Endothelial cell of umbilical vein (primary cell): Measurements from ENCODE around the gene ELP4. TPM values are rescaled to one million over a fixed set of nuclear protein-coding genes. Genes with fewer than 3 reads are reported as not detected.

Experiments used
- BruUV-seq: library from RNA; stranded (reverse); fragments of 400-500 nt; replicated peaks from 2 replicates; lab custom pipeline; 2021; lab: Mats Ljungman, UMichigan
- CTCF ChIA-PET: fragments of 300-600, 350-600 bp; sonication (Branson Sonifier 250); formaldehyde crosslinking; loops from one replicate; lab custom pipeline; 2021; ENCODE audit warnings: antibody characterized with exemption, inconsistent platforms; lab: Charles Lee
- POLR2A ChIA-PET: fragments of 300-600, 350-600 bp; sonication (Branson Sonifier 250); formaldehyde crosslinking; loops from one replicate; lab custom pipeline; 2021; ENCODE audit warnings: antibody characterized with exemption, inconsistent platforms; lab: Charles Lee
- DNase-seq: peaks from one replicate; pipeline ENCODE4 v3.0.0-alpha.2; 2011; ENCODE audit warnings: low read depth, low spot score
- FAIRE-seq: peaks from 2 replicates; lab custom pipeline; 2011; peaks lifted over from hg19 to GRCh38; lab: Jason Lieb, UNC
- H2AFZ ChIP-seq: 2 replicates; pipeline ENCODE4 v1.6.0; 2012; ENCODE audit warnings: low read depth, low read length, control low read depth, inconsistent platforms
- H3K27ac ChIP-seq: 2 replicates; pipeline ENCODE4 v1.5.1; 2011; ENCODE audit warnings: low read depth, mild to moderate bottlenecking, control low read depth, low read length, moderate library complexity; ENCODE audit not compliant: insufficient read depth
- H3K27me3 ChIP-seq, 2 experiments: 2 replicates each; pipeline versions ENCODE4 v1.6.0 to v1.6.1; 2011; ENCODE audit warnings: low read length in 2 of 2, mixed read lengths in 1 of 2; ENCODE audit not compliant: control insufficient read depth in 2 of 2, insufficient read depth in 2 of 2
- H3K36me3 ChIP-seq, 2 experiments: 2 replicates in 1 of 2; 3 replicates in 1 of 2; pipeline ENCODE4 v1.5.1; 2011; ENCODE audit warnings: low read length in 2 of 2, mild to moderate bottlenecking in 1 of 2, moderate library complexity in 1 of 2; ENCODE audit not compliant: control insufficient read depth in 2 of 2, insufficient read depth in 2 of 2; ENCODE audit errors: extremely low read depth in 1 of 2
- H3K4me1 ChIP-seq: 3 replicates; pipeline ENCODE4 v1.5.1; 2011; ENCODE audit warnings: mild to moderate bottlenecking, low read length; ENCODE audit not compliant: control insufficient read depth, insufficient read depth; ENCODE audit errors: extremely low read depth
- H3K4me2 ChIP-seq: 2 replicates; pipeline ENCODE4 v1.6.1; 2011; ENCODE audit warnings: low read length, control low read depth, mixed read lengths; ENCODE audit not compliant: insufficient read depth
- H3K4me3 ChIP-seq, 3 experiments: fragments of 200-600 bp in 1 of 3; sonication (generic), shearing (Covaris generic) in 1 of 3; replicated peaks in 1 of 3; 2 replicates each; pipeline ENCODE4 v1.5.1; 2011 to 2016; ENCODE audit warnings: control low read depth in 3 of 3, low read length in 3 of 3, mild to moderate bottlenecking in 2 of 3, inconsistent platforms in 1 of 3, low read depth in 1 of 3, moderate library complexity in 1 of 3; ENCODE audit not compliant: insufficient read depth in 1 of 3
- H3K79me2 ChIP-seq: 2 replicates; pipeline ENCODE4 v1.6.0; 2012; ENCODE audit warnings: low read length, inconsistent platforms; ENCODE audit not compliant: control insufficient read depth, insufficient read depth
- H3K9ac ChIP-seq: replicated peaks from 2 replicates; pipeline ENCODE3; 2011; ENCODE audit warnings: low read length, control low read depth; ENCODE audit not compliant: insufficient read depth; ENCODE audit errors: extremely low read depth
- H3K9me1 ChIP-seq: replicated peaks from 3 replicates; pipeline ENCODE4 v1.6.0; 2011; ENCODE audit warnings: mild to moderate bottlenecking, low read length; ENCODE audit not compliant: control insufficient read depth, insufficient read depth; ENCODE audit errors: extremely low read depth
- H3K9me3 ChIP-seq: replicated peaks from 2 replicates; pipeline ENCODE4 v1.5.1; 2012; ENCODE audit warnings: low read length, inconsistent platforms; ENCODE audit not compliant: control insufficient read depth, insufficient read depth
- H4K20me1 ChIP-seq: replicated peaks from 2 replicates; pipeline ENCODE3; 2011; ENCODE audit warnings: mild to moderate bottlenecking, low read length; ENCODE audit not compliant: control insufficient read depth, insufficient read depth; ENCODE audit errors: extremely low read depth
- EZH2 ChIP-seq: IDR thresholded peaks from 2 replicates; pipeline ENCODE4 v1.6.1; 2012; ENCODE audit warnings: borderline replicate concordance, low read depth, mild to moderate bottlenecking, moderate library complexity, low read length, inconsistent platforms; ENCODE audit not compliant: severe bottlenecking
- FOS ChIP-seq: IDR thresholded peaks from 2 replicates; pipeline ENCODE4 v1.6.1; 2011; ENCODE audit warnings: mild to moderate bottlenecking, low read length, moderate library complexity, borderline replicate concordance; ENCODE audit not compliant: insufficient read depth
- dilution Hi-C: fragments of 300-500 bp; cut with MboI; formaldehyde crosslinking; loops from one replicate; pipeline ENCODE4 v1.15.0; 2019; ENCODE audit warnings: low sequenced_read_pairs; ENCODE audit not compliant: extremely low pct_ligation_motif_present
- intact Hi-C: fragments of 100-400 bp; cut with micrococcal nuclease; formaldehyde crosslinking; loops from one replicate; pipeline ENCODE4 v1.10.0; 2022
- polyA plus RNA-seq, 4 experiments: library from polyadenylated mRNA; depleted of rRNA in 3 of 4; stranded (reverse) in 3 of 4; unstranded in 1 of 4; fragments of >200 nt; gene quantifications; 2 replicates each; pipeline versions ENCODE4 v1.2.1 to v1.2.3, GENCODE V29; 2011 to 2012; ENCODE audit warnings: missing spikeins in 1 of 4
- total RNA-seq: library from RNA; stranded (reverse); gene quantifications from 2 replicates; pipeline ENCODE4 v1.2.3, GENCODE V29; 2021

The ELP4 gene
- total and polyA plus RNA-seq, 2 donors (not counting 3 experiments of a cell fraction or from before 2014, with no cell fraction given) = 11.6 to 16.3 TPM

DNA sequence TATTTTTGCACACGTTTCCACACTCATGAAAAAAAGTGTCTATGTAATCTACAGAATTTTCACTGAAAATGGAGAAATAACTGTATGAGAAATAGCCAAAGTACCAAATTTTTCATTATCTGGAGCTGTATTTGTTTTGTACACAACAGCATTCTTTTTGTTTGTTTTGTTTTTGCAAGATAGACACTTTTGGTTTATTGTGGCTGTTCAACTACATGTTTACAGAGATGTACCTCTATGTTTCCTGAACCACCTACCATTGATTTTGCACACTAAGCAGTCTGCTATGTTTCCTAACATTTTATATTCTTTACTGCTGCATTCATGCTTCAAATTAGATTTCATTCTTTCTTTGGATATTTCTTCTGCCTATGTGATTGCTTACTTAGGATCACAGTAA, 116.3 kb downstream of the ELP4 start:
- H3K9ac ChIP-seq = no peak overlapping the region
- dilution Hi-C loops = no loop called here
- H3K4me3 ChIP-seq = no peak overlapping the region
- no peak for DNase-seq
- ChIA-PET POLR2A (no interaction called here), CTCF (interaction anchor here (1.0 to 5.6 kb wide), 3 partner anchors 14 to 68 kb away, joined by 3 to 52 read pairs (median 5); no protein-coding TSS in a partner anchor)
- no peaks in the 10 kb centered on the region for H3K27me3 ChIP-seq
- no TSS peak for BruUV-seq
- no peak overlapping the region for H2AFZ ChIP-seq
- H3K9me3 ChIP-seq = no peaks in the 10 kb centered on the region
- TF ChIP-seq FOS = no peak
- FAIRE-seq = no peak
- H3K4me2 ChIP-seq = no peak overlapping the region
- no peaks in the 10 kb centered on the region for H3K4me1 ChIP-seq
- no peaks in the 10 kb centered on the region for H3K9me1 ChIP-seq
- no peak overlapping the region for H3K27ac ChIP-seq
- H3K36me3 ChIP-seq = no peaks in the 10 kb centered on the region
- no peaks in the 10 kb centered on the region for H4K20me1 ChIP-seq
- no peaks in the 10 kb centered on the region for H3K79me2 ChIP-seq
- intact Hi-C loops = no loop called here

DNA sequence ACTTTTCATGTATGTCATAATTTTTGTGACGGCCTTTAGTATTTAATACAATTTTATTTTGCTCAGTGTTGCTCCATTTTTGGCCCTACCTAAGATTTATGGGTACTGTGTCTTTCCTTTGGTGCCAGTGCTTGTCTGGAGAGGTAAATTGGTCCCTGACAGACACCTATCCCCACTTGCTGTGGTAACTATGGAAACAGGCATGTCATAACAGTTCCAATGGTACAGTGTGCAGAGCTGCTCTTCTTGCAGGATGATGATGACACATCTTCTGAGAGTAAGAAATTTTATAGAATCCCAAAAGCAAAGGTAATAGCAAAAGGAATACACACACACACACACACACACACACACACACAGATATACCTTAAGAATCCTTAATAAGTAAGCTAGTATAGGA, 118.5 kb downstream of the ELP4 start:
- H3K9me3 ChIP-seq = no peaks in the 10 kb centered on the region
- dilution Hi-C loops (no loop called here), intact Hi-C loops (no loop called here)
- no peaks in the 10 kb centered on the region for H3K79me2 ChIP-seq
- ChIA-PET CTCF (interaction anchor here (1.9 to 5.6 kb wide), 2 partner anchors 12 to 70 kb away, joined by 5 to 52 read pairs; no protein-coding TSS in a partner anchor), POLR2A (no interaction called here)
- H2AFZ ChIP-seq = no peak overlapping the region
- H3K36me3 ChIP-seq = no peaks in the 10 kb centered on the region
- H3K4me2 ChIP-seq = no peak overlapping the region
- H3K4me3 ChIP-seq = no peak overlapping the region
- H3K9ac ChIP-seq = no peak overlapping the region
- H4K20me1 ChIP-seq = no peaks in the 10 kb centered on the region
- no peak for FAIRE-seq
- no peak for DNase-seq
- TF ChIP-seq EZH2 = no peak
- no peaks in the 10 kb centered on the region for H3K27me3 ChIP-seq
- no TSS peak for BruUV-seq
- H3K27ac ChIP-seq = no peak overlapping the region
- no peaks in the 10 kb centered on the region for H3K4me1 ChIP-seq
- H3K9me1 ChIP-seq = no peaks in the 10 kb centered on the region
